Esophagus squamous epithelium (tissue), 5 donors: ENCODE results near the gene SPINDOC. TPM values are rescaled to one million over a fixed set of nuclear protein-coding genes. Genes with fewer than 3 reads are reported as not detected.
A peak's percentile ranks its signal among the peaks of the same experiment; 100 is the strongest.

Experiments
- DNase-seq: peaks from one replicate; lab custom pipeline; 2025; lab: John Stamatoyannopoulos, UW
- H3K27ac ChIP-seq, 4 donors: fragments of 200-600 bp; sonication (generic); one replicate each; pipeline ENCODE4 v1.5.1; 2016 to 2019; ENCODE audit warnings: mild to moderate bottlenecking in 1 of 4
- H3K27me3 ChIP-seq, 4 donors: fragments of 200-600 bp; sonication (generic); 1 replicate in 3 of 4; 2 replicates in 1 of 4; pipeline versions ENCODE4 v1.5.1 to v1.6.0; 2017 to 2021; ENCODE audit warnings: antibody characterized with exemption in 1 of 4
- H3K36me3 ChIP-seq, 3 donors: fragments of 200-600 bp; sonication (generic); one replicate each; pipeline ENCODE4 v1.5.1; 2016 to 2019
- H3K4me1 ChIP-seq, 3 donors: fragments of 200-600 bp; sonication (generic); one replicate each; pipeline ENCODE4 v1.5.1; 2017 to 2019
- H3K4me3 ChIP-seq, 4 donors: fragments of 200-600 bp; sonication (generic); 1 replicate in 3 of 4; 2 replicates in 1 of 4; pipeline ENCODE4 v1.5.1; 2016 to 2019; ENCODE audit warnings: mild to moderate bottlenecking in 2 of 4, moderate library complexity in 1 of 4
- H3K9me3 ChIP-seq, 3 donors: fragments of 200-600 bp; sonication (generic); one replicate each; pipeline ENCODE4 v1.5.1; 2016 to 2019
- CTCF ChIP-seq, 6 experiments: fragments of 450-650 bp in 4 of 6; fragments of 200-600 bp in 2 of 6; sonication (generic) in 2 of 6; IDR thresholded peaks; one replicate each; pipeline ENCODE4 v1.5.1; 2016 to 2019; ENCODE audit warnings: antibody characterized with exemption in 6 of 6, mild to moderate bottlenecking in 4 of 6, moderate library complexity in 4 of 6
- POLR2A ChIP-seq, 4 donors: fragments of 450-650 bp; IDR thresholded peaks; one replicate each; pipeline ENCODE4 v1.6.1; 2017; ENCODE audit warnings: antibody characterized with exemption in 4 of 4, mild to moderate bottlenecking in 4 of 4, moderate library complexity in 3 of 4
- WGBS, 2 donors: methylation state at CpG; one replicate each; pipeline ENCODE4 v1.1.5; 2018; 5-methylcytosine and 5-hydroxymethylcytosine counted together
- intact Hi-C: fragments of 100-400 bp; cut with DNase I; formaldehyde crosslinking; loops from one replicate; pipeline ENCODE4 v1.15.0; 2022
- total RNA-seq, 4 donors: library from RNA; depleted of rRNA; stranded (reverse); fragments of >200 nt; gene quantifications; one replicate each; pipeline ENCODE4 v1.1.0, GENCODE V29; 2016
- donor health status: DM: yes; HTN: yes; CAD: no.

Gene SPINDOC
- total RNA-seq, 4 donors from 2014 or later, result 3.4 to 8.8 (median 6.1) TPM

GRCh38 chr11:63872800-63873197, 59.5 kb downstream of the SPINDOC start:
- Histone ChIP-seq H3K4me3 (peak overlapping the region in 3 of 4 donors; percentile 2 to 17 (median 9)), H3K9me3 (no peaks in the 10 kb centered on the region), H3K27ac (peak overlapping the region; percentile 69 to 90 (median 72)), H3K36me3 (peaks cover 0 to 8% (median 0%) of the 10 kb centered on the region in 3 donors), H3K27me3 (no peaks in the 10 kb centered on the region), H3K4me1 (peaks cover 66 to 89% (median 73%) of the 10 kb centered on the region in 3 donors)
- no CpG with 5 or more reads among the region's 5 CpGs for WGBS, 2 donors
- DNase-seq, result no peak
- TF ChIP-seq POLR2A (IDR thresholded peaks at IDR 0.05), result no peak
- TF ChIP-seq CTCF (IDR thresholded peaks at IDR 0.05), result no peak
- intact Hi-C loops, result no loop called here

GRCh38 chr11:63873311-63873710, 60.1 kb downstream of the SPINDOC start:
- intact Hi-C loops, result no loop called here
- Histone ChIP-seq H3K36me3 (peaks cover 0 to 8% (median 0%) of the 10 kb centered on the region in 3 donors), H3K4me1 (peaks cover 63 to 89% (median 69%) of the 10 kb centered on the region in 3 donors), H3K27ac (peak overlapping the region; percentile 61 to 90 (median 69)), H3K9me3 (no peaks in the 10 kb centered on the region), H3K4me3 (no peak overlapping the region), H3K27me3 (no peaks in the 10 kb centered on the region)
- TF ChIP-seq POLR2A (IDR thresholded peaks at IDR 0.05) (no peak), CTCF (IDR thresholded peaks at IDR 0.05) (no peak)
- 43 to 48% methylated on average over 4 to 5 of the region's 5 CpGs for WGBS, 2 donors
- DNase-seq, result no peak

GRCh38 chr11:63874511-63874910, 61.3 kb downstream of the SPINDOC start:
- intact Hi-C loops, result no loop called here
- TF ChIP-seq CTCF (IDR thresholded peaks at IDR 0.05) (no peak), POLR2A (IDR thresholded peaks at IDR 0.05) (no peak)
- H3K27ac ChIP-seq, result peak overlapping the region in 2 of 4 donors; percentile 69 to 90
- WGBS, 2 donors, result 61% methylated on average over 6 of the region's 6 CpGs; no CpG with 5 or more reads in 1 of the 2 donors
- H3K36me3 ChIP-seq, result peaks cover 0 to 8% (median 0%) of the 10 kb centered on the region in 3 donors
- H3K4me3 ChIP-seq, result no peak overlapping the region
- H3K9me3 ChIP-seq, result no peaks in the 10 kb centered on the region
- no peak for DNase-seq
- H3K27me3 ChIP-seq, result no peaks in the 10 kb centered on the region
- peaks cover 60 to 89% (median 61%) of the 10 kb centered on the region in 3 donors for H3K4me1 ChIP-seq

- H3K27me3 ChIP-seq, result no peaks in the 10 kb centered on the region
- DNase-seq, result no peak
- peaks cover 58 to 89% (median 61%) of the 10 kb centered on the region in 3 donors for H3K4me1 ChIP-seq
- no peaks in the 10 kb centered on the region for H3K9me3 ChIP-seq
- H3K27ac ChIP-seq, result no peak overlapping the region
- intact Hi-C loops, result no loop called here
- H3K4me3 ChIP-seq, result no peak overlapping the region
- peaks cover 0 to 8% (median 0%) of the 10 kb centered on the region in 3 donors for H3K36me3 ChIP-seq
- TF ChIP-seq POLR2A (IDR thresholded peaks at IDR 0.05) (no peak), CTCF (IDR thresholded peaks at IDR 0.05) (no peak)
- 86% methylated on average over 2 to 4 of the region's 8 CpGs for WGBS, 2 donors
Measured at GRCh38 chr11:63875506-63876065, 62.3 kb downstream of the SPINDOC start.

GRCh38 chr11:63876616-63877015, 63.4 kb downstream of the SPINDOC start:
- Histone ChIP-seq H3K4me1 (peaks cover 50 to 89% (median 57%) of the 10 kb centered on the region in 3 donors), H3K9me3 (no peaks in the 10 kb centered on the region), H3K27me3 (no peaks in the 10 kb centered on the region), H3K36me3 (peaks cover 0 to 9% (median 0%) of the 10 kb centered on the region in 3 donors), H3K27ac (no peak overlapping the region), H3K4me3 (no peak overlapping the region)
- no peak for DNase-seq
- 88 to 94% methylated on average over 4 to 6 of the region's 6 CpGs for WGBS, 2 donors
- intact Hi-C loops, result no loop called here
- TF ChIP-seq POLR2A (IDR thresholded peaks at IDR 0.05) (no peak), CTCF (IDR thresholded peaks at IDR 0.05) (no peak)
